ENCODE measurements around the gene MAP10.

DNA sequence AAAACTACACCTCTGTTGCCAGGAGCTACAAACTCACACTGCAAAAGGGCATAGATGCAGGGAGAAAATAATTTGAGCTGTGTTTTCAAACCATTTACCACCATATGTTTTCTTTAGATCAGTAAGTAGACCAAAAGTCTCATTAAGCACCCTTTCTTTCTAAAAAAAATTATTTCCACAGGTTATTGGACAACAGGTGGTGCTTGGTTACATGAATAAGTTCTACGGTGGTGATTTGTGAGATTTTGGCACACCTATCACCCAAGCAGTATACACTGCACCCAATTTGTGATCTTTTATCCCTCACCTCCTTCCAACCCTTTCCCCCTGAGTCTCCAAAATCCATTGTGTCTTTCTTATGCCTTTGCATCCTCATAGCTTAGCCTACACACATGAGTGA lies 21.1 kb downstream of the MAP10 start:
- no peak for TF ChIP-seq CTCF (IDR thresholded peaks at IDR 0.05)
- TF ChIP-seq EZH2 (IDR thresholded peaks at IDR 0.05): no peak
- no peak for TF ChIP-seq EZH2phosphoT487 (IDR thresholded peaks at IDR 0.05)

Measured in neural progenitor cell (in vitro differentiated cells).